ENCODE results near the gene DIO1.

Gene DIO1

GRCh38 chr1:53895421-53895820 is 1.4 kb downstream of the DIO1 start:
- no peak for DNase-seq

GRCh38 chr1:53896635-53897229 is 2.7 kb downstream of the DIO1 start:
- DNase-seq, result no peak

- DNase-seq, result no peak
Observed at GRCh38 chr1:53899206-53899628, 5.2 kb downstream of the DIO1 start.

- DNase-seq, result no peak
Observed at GRCh38 chr1:53899708-53900107, 5.7 kb downstream of the DIO1 start.

GRCh38 chr1:53902235-53903138 is 8.5 kb downstream of the DIO1 start:
- no peak for DNase-seq

GRCh38 chr1:53905509-53905908 is 11.5 kb downstream of the DIO1 start:
- DNase-seq, result no peak

- DNase-seq, result no peak
Observed at GRCh38 chr1:53906121-53906520, 12.1 kb downstream of the DIO1 start.

- no peak for DNase-seq
Observed at GRCh38 chr1:53909946-53910345, 16.0 kb downstream of the DIO1 start.

- no peak for DNase-seq
Observed at GRCh38 chr1:53911442-53911841, 17.5 kb downstream of the DIO1 start.

- DNase-seq, result no peak
Observed at GRCh38 chr1:53913352-53914033, 19.5 kb downstream of the DIO1 start.

- DNase-seq, result no peak
Observed at GRCh38 chr1:53918343-53918742, 24.4 kb downstream of the DIO1 start.

GRCh38 chr1:53919675-53920066 is 25.7 kb downstream of the DIO1 start:
- DNase-seq, result no peak

- DNase-seq, result no peak
Observed at GRCh38 chr1:53927376-53927881, 33.4 kb downstream of the DIO1 start.

- DNase-seq, result no peak
Observed at GRCh38 chr1:53929246-53929960, 35.4 kb downstream of the DIO1 start.

- no peak for DNase-seq
Observed at GRCh38 chr1:53930932-53931331, 36.9 kb downstream of the DIO1 start.

- no peak for DNase-seq
Observed at GRCh38 chr1:53931523-53931922, 37.5 kb downstream of the DIO1 start.

- no peak for DNase-seq
Observed at GRCh38 chr1:53934170-53934765, 40.3 kb downstream of the DIO1 start.

- DNase-seq, result no peak
Observed at GRCh38 chr1:53936430-53936829, 42.4 kb downstream of the DIO1 start.

GRCh38 chr1:53938136-53938830 is 44.3 kb downstream of the DIO1 start:
- DNase-seq, result no peak

GRCh38 chr1:53942127-53942957 is 48.4 kb downstream of the DIO1 start:
- DNase-seq, result no peak

- no peak for DNase-seq
Observed at GRCh38 chr1:53943090-53943489, 49.1 kb downstream of the DIO1 start.

All from CD4-positive, alpha-beta T cell treated with Interleukin-17A for 1 hour (primary cell).